Measurements from ENCODE around the gene ADAM19. TPM values are rescaled to one million over a fixed set of nuclear protein-coding genes. Genes with fewer than 3 reads are reported as not detected.

ADAM19 gene
- total and polyA plus RNA-seq, 9 donors, result 1.6 to 11.6 (median 3.0) TPM

DNA sequence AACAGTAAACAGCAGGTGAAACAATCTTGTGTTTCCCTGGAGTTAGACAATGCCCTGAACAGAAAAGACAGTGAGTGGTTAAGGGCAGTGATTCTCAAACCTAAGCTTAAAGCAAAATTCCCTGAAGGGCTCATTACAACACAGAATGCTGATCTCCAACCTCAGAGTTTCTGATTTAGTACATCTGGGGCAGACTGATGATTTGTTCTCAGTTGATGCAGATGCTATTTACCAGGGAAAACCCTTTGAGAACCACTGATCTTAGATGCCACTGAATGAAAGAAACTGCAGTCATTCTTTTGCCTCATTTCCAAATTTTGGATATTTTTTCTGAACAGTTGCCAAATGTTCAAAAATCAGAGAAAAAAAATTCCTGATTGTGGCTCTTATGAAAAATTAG lies 18.7 kb upstream of the ADAM19 start:
- TF ChIP-seq, protein P1, sequence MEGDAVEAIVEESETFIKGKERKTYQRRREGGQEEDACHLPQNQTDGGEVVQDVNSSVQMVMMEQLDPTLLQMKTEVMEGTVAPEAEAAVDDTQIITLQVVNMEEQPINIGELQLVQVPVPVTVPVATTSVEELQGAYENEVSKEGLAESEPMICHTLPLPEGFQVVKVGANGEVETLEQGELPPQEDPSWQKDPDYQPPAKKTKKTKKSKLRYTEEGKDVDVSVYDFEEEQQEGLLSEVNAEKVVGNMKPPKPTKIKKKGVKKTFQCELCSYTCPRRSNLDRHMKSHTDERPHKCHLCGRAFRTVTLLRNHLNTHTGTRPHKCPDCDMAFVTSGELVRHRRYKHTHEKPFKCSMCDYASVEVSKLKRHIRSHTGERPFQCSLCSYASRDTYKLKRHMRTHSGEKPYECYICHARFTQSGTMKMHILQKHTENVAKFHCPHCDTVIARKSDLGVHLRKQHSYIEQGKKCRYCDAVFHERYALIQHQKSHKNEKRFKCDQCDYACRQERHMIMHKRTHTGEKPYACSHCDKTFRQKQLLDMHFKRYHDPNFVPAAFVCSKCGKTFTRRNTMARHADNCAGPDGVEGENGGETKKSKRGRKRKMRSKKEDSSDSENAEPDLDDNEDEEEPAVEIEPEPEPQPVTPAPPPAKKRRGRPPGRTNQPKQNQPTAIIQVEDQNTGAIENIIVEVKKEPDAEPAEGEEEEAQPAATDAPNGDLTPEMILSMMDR (IDR thresholded peaks at IDR 0.05), result no peak
- TF ChIP-seq EP300 (IDR thresholded peaks at IDR 0.05) (no peak), POLR2A (IDR thresholded peaks at IDR 0.05) (no peak)
- Histone ChIP-seq H3K4me1 (ENCODE audit: insufficient read depth) (no peaks in the 10 kb centered on the region), H3K9me3 (no peaks in the 10 kb centered on the region), H3K36me3 (no peaks in the 10 kb centered on the region), H3K27ac (no peak overlapping the region), H3K27me3 (no peaks in the 10 kb centered on the region), H3K4me3 (no peak overlapping the region)
- no peak for DNase-seq
- intact Hi-C loops (cut with DNase I), result no loop called here

DNA sequence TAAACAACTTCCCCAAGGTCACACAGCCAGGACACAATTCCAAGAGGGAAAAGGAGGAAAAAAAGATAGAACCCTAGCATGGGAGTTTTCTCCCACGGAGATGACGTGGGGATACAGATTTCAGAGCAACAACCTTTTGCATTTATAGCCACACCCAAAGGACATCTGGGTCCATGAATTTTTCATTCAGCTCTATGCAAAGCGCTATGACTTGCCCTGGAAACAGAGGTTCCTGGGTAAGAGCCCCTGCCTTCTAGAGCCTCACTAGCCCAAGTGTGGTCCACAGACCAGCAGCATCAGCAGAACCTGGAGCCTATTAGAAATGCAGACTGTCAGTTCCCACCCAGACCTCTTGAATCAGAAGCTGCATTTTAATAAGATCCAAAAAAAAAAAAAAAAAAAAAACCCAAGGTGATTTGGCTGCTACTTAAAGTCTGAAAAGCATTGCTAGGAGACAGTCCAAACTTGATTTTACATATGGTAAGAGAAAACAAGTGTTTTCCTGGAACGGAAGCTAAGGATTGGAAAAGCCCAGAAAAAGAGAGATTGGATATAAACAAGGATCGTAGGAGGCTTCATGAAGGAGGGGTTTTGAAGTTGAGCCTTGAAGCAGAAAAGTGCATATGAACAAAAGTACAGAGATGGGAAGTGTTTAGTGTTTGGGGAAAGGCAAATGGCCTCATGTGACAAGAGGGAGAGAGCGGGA lies 17.6 kb upstream of the ADAM19 start:
- no peak overlapping the region for H3K27ac ChIP-seq
- intact Hi-C loops (cut with DNase I), result no loop called here
- TF ChIP-seq, protein P1 (IDR thresholded peaks at IDR 0.05), result no peak
- TF ChIP-seq POLR2A (IDR thresholded peaks at IDR 0.05) (no peak), EP300 (IDR thresholded peaks at IDR 0.05) (no peak)
- 31 to 56% (median 46%) methylated on average over 6 of the region's 6 CpGs for WGBS, 3 donors
- no peaks in the 10 kb centered on the region for H3K36me3 ChIP-seq
- no peaks in the 10 kb centered on the region for H3K27me3 ChIP-seq
- no peak for DNase-seq
- H3K4me3 ChIP-seq, result no peak overlapping the region
- H3K4me1 ChIP-seq (ENCODE audit: insufficient read depth), result no peaks in the 10 kb centered on the region
- H3K9me3 ChIP-seq, result no peaks in the 10 kb centered on the region

DNA sequence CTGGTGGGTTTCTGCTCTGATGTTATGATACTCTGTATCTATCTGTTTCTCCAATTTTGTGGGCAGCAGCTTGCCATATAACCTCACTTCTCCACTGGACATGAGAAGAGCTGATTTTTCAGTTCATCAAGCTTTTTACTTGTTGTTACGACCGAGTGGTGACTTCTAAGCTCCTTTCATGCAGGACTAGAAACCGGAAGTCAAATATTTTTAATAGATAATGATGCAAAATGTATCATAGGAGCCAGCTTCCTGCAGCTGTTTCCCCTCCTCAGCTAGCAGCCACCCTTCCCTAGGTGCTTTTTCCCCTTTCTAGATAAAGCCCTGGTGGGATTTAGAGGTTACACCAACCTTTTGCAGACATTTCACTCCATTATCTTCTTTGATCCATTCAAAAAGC lies 17.0 kb upstream of the ADAM19 start:
- no peaks in the 10 kb centered on the region for H3K4me1 ChIP-seq (ENCODE audit: insufficient read depth)
- no peak overlapping the region for H3K27ac ChIP-seq
- no peak overlapping the region for H3K4me3 ChIP-seq
- TF ChIP-seq EP300 (IDR thresholded peaks at IDR 0.05), result no peak
- TF ChIP-seq, protein P1 (IDR thresholded peaks at IDR 0.05), result no peak
- TF ChIP-seq POLR2A (IDR thresholded peaks at IDR 0.05), result no peak
- WGBS, 3 donors, result 9 to 26% (median 21%) methylated on average over 3 of the region's 3 CpGs
- intact Hi-C loops (cut with DNase I), result no loop called here
- H3K36me3 ChIP-seq, result no peaks in the 10 kb centered on the region
- no peaks in the 10 kb centered on the region for H3K9me3 ChIP-seq
- DNase-seq, result no peak
- no peaks in the 10 kb centered on the region for H3K27me3 ChIP-seq

DNA sequence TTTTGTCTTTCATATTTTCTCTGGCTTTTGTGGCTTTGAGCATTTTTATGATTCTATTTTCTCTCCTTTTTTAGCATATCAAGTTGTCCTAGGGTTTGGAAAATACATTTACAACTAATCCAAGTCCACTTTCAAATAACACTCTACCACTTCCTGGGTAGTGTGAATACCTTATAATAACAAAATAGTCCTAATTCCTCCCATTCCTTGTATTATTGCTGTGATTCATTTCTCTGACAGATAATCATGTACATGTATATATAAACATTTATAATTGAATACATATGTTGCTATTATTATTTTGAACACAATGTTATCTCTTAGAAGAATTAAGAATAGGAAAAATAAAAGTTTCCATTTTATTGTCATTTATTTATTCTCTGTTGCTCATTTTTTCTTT lies 14.9 kb upstream of the ADAM19 start:
- H3K27me3 ChIP-seq, result no peaks in the 10 kb centered on the region
- intact Hi-C loops (cut with DNase I), result no loop called here
- H3K36me3 ChIP-seq, result no peaks in the 10 kb centered on the region
- H3K4me1 ChIP-seq (ENCODE audit: insufficient read depth), result no peaks in the 10 kb centered on the region
- TF ChIP-seq, protein P1 (IDR thresholded peaks at IDR 0.05), result no peak
- TF ChIP-seq EP300 (IDR thresholded peaks at IDR 0.05), result no peak
- no peak overlapping the region for H3K4me3 ChIP-seq
- no peak overlapping the region for H3K27ac ChIP-seq
- H3K9me3 ChIP-seq, result no peaks in the 10 kb centered on the region
- DNase-seq, result no peak

Data from ovary (tissue), 9 donors.